ENCODE results near the gene NBPF4. TPM values are rescaled to one million over a fixed set of nuclear protein-coding genes. Genes with fewer than 3 reads are reported as not detected.
A peak's percentile ranks its signal among the peaks of the same experiment; 100 is the strongest.

Gene NBPF4
- total RNA-seq, 6 experiments from 2014 or later = not detected

DNA sequence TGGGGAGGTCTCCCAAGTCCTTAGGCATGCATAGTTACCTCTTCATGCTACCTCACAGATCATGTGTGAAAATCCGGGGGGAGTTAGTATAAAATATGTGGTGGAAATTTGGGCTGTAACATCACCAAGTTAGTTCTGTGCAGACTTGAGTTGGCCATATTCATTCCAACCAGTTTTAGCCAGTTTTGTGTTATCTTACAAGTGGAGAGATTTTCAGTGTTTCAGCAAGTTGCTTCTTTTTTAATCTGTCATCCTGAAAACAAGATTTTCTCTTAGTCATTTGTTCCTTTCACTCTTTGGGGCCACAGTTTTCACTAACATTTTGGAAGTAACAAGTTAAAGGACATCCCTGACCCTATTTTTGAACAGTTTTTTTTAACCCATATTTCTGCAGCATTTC, 55.1 kb downstream of the NBPF4 start:
- TF ChIP-seq, protein P1, sequence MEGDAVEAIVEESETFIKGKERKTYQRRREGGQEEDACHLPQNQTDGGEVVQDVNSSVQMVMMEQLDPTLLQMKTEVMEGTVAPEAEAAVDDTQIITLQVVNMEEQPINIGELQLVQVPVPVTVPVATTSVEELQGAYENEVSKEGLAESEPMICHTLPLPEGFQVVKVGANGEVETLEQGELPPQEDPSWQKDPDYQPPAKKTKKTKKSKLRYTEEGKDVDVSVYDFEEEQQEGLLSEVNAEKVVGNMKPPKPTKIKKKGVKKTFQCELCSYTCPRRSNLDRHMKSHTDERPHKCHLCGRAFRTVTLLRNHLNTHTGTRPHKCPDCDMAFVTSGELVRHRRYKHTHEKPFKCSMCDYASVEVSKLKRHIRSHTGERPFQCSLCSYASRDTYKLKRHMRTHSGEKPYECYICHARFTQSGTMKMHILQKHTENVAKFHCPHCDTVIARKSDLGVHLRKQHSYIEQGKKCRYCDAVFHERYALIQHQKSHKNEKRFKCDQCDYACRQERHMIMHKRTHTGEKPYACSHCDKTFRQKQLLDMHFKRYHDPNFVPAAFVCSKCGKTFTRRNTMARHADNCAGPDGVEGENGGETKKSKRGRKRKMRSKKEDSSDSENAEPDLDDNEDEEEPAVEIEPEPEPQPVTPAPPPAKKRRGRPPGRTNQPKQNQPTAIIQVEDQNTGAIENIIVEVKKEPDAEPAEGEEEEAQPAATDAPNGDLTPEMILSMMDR (IDR thresholded peaks at IDR 0.05) = no peak
- no peak for TF ChIP-seq POLR2A (IDR thresholded peaks at IDR 0.05)
- intact Hi-C loops (cut with DNase I) = no loop called here
- 50% methylated on average over 1 of the region's 1 CpG for WGBS (ENCODE audit: insufficient coverage, low coverage, low lambda C conversion rate, missing lambda C conversion rate)
- H3K27ac ChIP-seq = no peak overlapping the region
- H3K4me3 ChIP-seq = no peak overlapping the region
- H3K4me1 ChIP-seq = no peaks in the 10 kb centered on the region
- peaks cover 0 to 2% (median 0%) of the 10 kb centered on the region in 4 donors for H3K36me3 ChIP-seq
- H3K9me3 ChIP-seq = no peaks in the 10 kb centered on the region
- no peak for ATAC-seq
- DNase-seq = no peak
- no peaks in the 10 kb centered on the region for H3K27me3 ChIP-seq

DNA sequence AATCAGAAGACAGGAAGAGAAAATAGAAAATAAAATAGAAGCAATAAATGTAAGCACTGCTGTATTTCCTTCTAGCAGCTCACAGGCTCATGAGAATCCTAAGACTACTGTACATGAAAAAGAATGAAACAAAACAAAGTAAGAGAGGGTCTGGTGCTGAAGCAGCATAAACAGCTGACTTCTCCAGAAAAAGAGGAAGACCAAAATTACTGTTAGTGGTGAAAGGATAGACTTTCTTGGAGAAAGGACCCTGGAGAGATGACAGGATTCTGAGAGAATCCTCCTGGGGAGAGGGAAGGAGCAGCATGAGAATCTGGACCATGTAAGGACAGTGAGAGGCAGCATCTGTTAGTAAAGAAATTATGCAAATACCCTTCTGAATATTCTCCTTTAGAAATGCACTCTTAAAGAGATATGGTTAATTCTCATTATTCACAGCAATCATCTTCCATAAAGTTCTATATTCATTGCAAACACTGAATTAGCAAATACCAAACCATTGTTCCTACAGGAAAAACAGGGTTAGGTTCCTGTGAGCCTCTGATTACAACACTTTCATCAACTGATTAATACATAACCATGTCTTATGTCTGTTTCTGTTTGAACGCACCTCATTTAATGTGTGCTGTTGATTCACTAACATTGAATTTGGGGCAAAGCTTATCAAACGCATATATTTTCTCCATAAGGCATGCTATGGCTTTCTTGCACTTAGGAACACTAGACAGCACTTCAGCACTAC, 60.7 kb downstream of the NBPF4 start:
- no peak overlapping the region for H3K4me3 ChIP-seq
- no peak overlapping the region for H3K27ac ChIP-seq
- no peaks in the 10 kb centered on the region for H3K36me3 ChIP-seq
- ATAC-seq (peak in 1 of 4 donors; percentile 28), DNase-seq (no peak)
- no peaks in the 10 kb centered on the region for H3K4me1 ChIP-seq
- H3K9me3 ChIP-seq = no peaks in the 10 kb centered on the region
- intact Hi-C loops (cut with DNase I) = no loop called here
- 19% methylated on average over 2 of the region's 2 CpGs for WGBS (ENCODE audit: insufficient coverage, low coverage, low lambda C conversion rate, missing lambda C conversion rate)
- H3K27me3 ChIP-seq = no peaks in the 10 kb centered on the region
- no peak for TF ChIP-seq POLR2A (IDR thresholded peaks at IDR 0.05)
- TF ChIP-seq, protein P1 (IDR thresholded peaks at IDR 0.05) = no peak

DNA sequence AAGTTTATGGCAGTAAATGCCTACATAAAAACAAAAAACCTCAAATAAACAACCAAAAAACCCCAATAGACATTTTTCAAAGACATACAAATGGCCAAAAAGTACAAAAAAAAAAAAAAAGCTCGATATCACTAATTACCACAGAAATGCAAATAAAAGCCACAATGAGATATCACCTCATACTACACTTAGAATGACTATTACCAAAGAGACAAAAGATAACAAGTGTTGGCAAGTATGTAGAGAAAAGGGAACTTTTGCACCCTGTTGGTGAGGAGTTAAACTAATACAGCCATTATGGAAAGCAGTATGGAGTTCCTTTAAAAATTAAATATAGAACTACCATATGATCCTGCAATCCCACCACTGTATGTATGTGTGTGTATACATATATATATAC, 64.9 kb downstream of the NBPF4 start:
- 67% methylated on average over 1 of the region's 1 CpG for WGBS (ENCODE audit: insufficient coverage, low coverage, low lambda C conversion rate, missing lambda C conversion rate)
- no peak for ATAC-seq
- TF ChIP-seq, protein P1 (IDR thresholded peaks at IDR 0.05) = no peak
- TF ChIP-seq POLR2A (IDR thresholded peaks at IDR 0.05) = no peak
- H3K4me1 ChIP-seq = no peaks in the 10 kb centered on the region
- intact Hi-C loops (cut with DNase I) = no loop called here
- H3K27me3 ChIP-seq = no peaks in the 10 kb centered on the region
- DNase-seq = no peak
- no peaks in the 10 kb centered on the region for H3K36me3 ChIP-seq
- H3K9me3 ChIP-seq = no peaks in the 10 kb centered on the region
- no peak overlapping the region for H3K27ac ChIP-seq
- H3K4me3 ChIP-seq = no peak overlapping the region

Other genes with a start within 250 kb of the NBPF4 start
- gene SLC25A24, start 43.7 kb downstream of the NBPF4 start, total RNA-seq = 1 to 10 TPM; 1.1 to 3.9 (median 2.5) TPM
- not detected for gene NBPF6, start 206.3 kb upstream of the NBPF4 start, total RNA-seq